ENCODE results near the gene TMEM61.

DNA sequence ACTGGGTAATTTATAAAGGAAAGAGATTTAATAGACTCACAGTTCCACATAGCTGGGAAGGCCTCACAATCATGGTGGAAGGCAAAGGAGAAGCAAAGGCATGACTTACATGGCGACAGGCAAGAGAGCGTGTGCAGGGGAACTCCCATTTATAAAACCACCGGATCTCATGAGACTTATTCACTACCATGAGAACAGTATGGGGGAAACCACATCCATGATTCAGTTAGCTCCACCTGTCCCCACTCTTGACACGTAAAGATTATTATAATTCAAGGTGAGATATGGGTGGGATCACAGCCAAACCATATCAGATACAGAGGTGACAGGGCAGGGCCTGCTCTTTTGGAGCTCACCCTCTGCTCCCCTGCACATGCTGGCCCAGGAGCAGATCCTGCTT lies 31.4 kb upstream of the TMEM61 start:
- TF ChIP-seq EZH2phosphoT487 (IDR thresholded peaks at IDR 0.05; ENCODE audit: low read length) (no peak), EZH2 (optimal IDR thresholded peaks at IDR 0.05; ENCODE audit: low read depth, low read length) (no peak)
- TF ChIP-seq, protein P1, sequence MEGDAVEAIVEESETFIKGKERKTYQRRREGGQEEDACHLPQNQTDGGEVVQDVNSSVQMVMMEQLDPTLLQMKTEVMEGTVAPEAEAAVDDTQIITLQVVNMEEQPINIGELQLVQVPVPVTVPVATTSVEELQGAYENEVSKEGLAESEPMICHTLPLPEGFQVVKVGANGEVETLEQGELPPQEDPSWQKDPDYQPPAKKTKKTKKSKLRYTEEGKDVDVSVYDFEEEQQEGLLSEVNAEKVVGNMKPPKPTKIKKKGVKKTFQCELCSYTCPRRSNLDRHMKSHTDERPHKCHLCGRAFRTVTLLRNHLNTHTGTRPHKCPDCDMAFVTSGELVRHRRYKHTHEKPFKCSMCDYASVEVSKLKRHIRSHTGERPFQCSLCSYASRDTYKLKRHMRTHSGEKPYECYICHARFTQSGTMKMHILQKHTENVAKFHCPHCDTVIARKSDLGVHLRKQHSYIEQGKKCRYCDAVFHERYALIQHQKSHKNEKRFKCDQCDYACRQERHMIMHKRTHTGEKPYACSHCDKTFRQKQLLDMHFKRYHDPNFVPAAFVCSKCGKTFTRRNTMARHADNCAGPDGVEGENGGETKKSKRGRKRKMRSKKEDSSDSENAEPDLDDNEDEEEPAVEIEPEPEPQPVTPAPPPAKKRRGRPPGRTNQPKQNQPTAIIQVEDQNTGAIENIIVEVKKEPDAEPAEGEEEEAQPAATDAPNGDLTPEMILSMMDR (IDR thresholded peaks at IDR 0.05; ENCODE audit: low read length): no peak
